Measurements from ENCODE around the gene HTATSF1.

The HTATSF1 gene

GRCh38 chrX:136529795-136530194 lies 32.4 kb downstream of the HTATSF1 start:
- no peak for DNase-seq (ENCODE audit: low read depth)
- TF ChIP-seq, protein P1, sequence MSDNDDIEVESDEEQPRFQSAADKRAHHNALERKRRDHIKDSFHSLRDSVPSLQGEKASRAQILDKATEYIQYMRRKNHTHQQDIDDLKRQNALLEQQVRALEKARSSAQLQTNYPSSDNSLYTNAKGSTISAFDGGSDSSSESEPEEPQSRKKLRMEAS (IDR thresholded peaks at IDR 0.05; ENCODE audit: low read depth, low read length) = no peak
- no peak for TF ChIP-seq MYC (IDR thresholded peaks at IDR 0.05; ENCODE audit: low read depth, low read length)
- no peak overlapping the region for H3K4me3 ChIP-seq (ENCODE audit: low read depth, low read length)

DNA sequence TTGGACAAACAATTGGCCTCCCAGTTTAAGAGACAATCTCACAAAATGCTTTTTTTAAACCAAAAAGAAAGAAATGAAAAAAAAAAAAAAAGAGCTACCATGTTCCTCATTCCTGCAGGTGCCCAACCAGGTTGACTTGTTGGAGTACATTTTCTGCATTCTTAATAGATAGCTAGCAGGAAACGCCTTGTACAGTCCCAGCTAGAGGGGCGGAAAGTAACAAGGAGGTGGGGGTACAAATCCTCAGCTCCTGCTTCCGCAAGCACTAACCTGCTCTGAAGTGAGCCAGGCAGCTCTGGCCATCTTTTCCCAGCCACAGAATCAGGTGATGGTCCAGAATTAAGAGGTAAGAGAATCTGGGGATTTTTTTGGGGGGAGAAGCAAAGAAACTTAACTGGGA lies 34.6 kb downstream of the HTATSF1 start, which contains the start of gene VGLL1:
Gene VGLL1 (plus strand): TSS at position 265 of the 400 bp plus-strand sequence. CDS start 3,806 bp downstream, outside the sequence.
- TF ChIP-seq, protein P1 (IDR thresholded peaks at IDR 0.05; ENCODE audit: low read depth, low read length) = no peak
- TF ChIP-seq CTCF (IDR thresholded peaks at IDR 0.05; ENCODE audit: low read depth, low read length) (no peak), MYC (IDR thresholded peaks at IDR 0.05; ENCODE audit: low read depth, low read length) (no peak), POLR2A (IDR thresholded peaks at IDR 0.05; ENCODE audit: extremely low read depth, insufficient read length) (no peak)
- DNase-seq (ENCODE audit: low read depth) = no peak
- H3K4me3 ChIP-seq (ENCODE audit: low read depth, low read length) = no peak within 1 kb of the TSS

DNA sequence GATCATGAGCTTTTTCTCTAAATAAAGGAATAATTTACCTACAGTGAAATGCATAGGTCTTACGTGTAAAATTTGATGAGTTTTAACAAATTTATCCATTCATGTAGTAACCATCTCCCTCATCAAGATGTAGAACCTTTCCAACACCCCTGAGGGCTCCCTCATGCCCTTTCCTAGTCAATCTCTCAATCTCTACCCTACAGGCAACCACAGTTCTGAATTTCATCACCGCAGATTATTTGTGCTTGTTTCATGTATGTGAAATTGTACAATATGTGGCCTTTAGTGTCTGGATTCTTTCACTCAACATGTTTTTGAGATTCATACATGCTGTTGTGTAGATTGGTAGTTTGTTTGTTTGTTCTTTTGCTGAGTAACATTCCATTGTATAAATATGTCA lies 36.7 kb downstream of the HTATSF1 start:
- H3K4me3 ChIP-seq (ENCODE audit: low read depth, low read length) = no peak overlapping the region
- no peak for DNase-seq (ENCODE audit: low read depth)
- TF ChIP-seq, protein P1 (IDR thresholded peaks at IDR 0.05; ENCODE audit: low read depth, low read length) = no peak

- TF ChIP-seq MYC (IDR thresholded peaks at IDR 0.05; ENCODE audit: low read depth, low read length) (no peak), POLR2A (IDR thresholded peaks at IDR 0.05; ENCODE audit: extremely low read depth, insufficient read length) (no peak), CTCF (IDR thresholded peaks at IDR 0.05; ENCODE audit: low read depth, low read length) (no peak)
- TF ChIP-seq, protein P1 (IDR thresholded peaks at IDR 0.05; ENCODE audit: low read depth, low read length) = no peak
- H3K4me3 ChIP-seq (ENCODE audit: low read depth, low read length) = no peak overlapping the region
- DNase-seq (ENCODE audit: low read depth) = no peak
Measured at GRCh38 chrX:136538811-136539210, 41.4 kb downstream of the HTATSF1 start.

DNA sequence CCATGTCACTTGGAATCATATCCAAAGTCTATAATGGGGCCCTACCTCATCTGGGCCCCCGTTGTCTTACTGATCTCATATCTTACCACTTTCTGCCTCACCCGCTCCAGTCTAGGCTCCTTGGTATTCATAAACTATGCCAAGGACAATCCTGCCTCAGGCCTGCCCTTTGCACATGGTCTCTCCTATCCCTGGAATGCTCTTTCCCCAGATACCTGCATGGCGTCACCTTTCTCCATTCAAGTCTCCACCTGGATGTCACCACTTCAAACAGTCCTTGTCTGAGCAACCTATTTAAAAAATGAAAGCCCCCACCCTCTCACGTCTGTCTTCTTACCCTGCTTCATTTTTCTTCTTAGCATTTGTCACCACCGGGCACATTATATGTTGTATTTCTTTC lies 42.8 kb downstream of the HTATSF1 start:
- TF ChIP-seq MYC (IDR thresholded peaks at IDR 0.05; ENCODE audit: low read depth, low read length) (no peak), POLR2A (IDR thresholded peaks at IDR 0.05; ENCODE audit: extremely low read depth, insufficient read length) (no peak), CTCF (IDR thresholded peaks at IDR 0.05; ENCODE audit: low read depth, low read length) (no peak)
- TF ChIP-seq, protein P1 (IDR thresholded peaks at IDR 0.05; ENCODE audit: low read depth, low read length) = no peak
- H3K4me3 ChIP-seq (ENCODE audit: low read depth, low read length) = no peak overlapping the region
- no peak for DNase-seq (ENCODE audit: low read depth)

- no peak for DNase-seq (ENCODE audit: low read depth)
- no peak overlapping the region for H3K4me3 ChIP-seq (ENCODE audit: low read depth, low read length)
- TF ChIP-seq, protein P1 (IDR thresholded peaks at IDR 0.05; ENCODE audit: low read depth, low read length) = no peak
- no peak for TF ChIP-seq POLR2A (IDR thresholded peaks at IDR 0.05; ENCODE audit: extremely low read depth, insufficient read length)
- no peak for TF ChIP-seq CTCF (IDR thresholded peaks at IDR 0.05; ENCODE audit: low read depth, low read length)
- no peak for TF ChIP-seq MYC (IDR thresholded peaks at IDR 0.05; ENCODE audit: low read depth, low read length)
Measured at GRCh38 chrX:136541294-136541693, 43.9 kb downstream of the HTATSF1 start.

DNA sequence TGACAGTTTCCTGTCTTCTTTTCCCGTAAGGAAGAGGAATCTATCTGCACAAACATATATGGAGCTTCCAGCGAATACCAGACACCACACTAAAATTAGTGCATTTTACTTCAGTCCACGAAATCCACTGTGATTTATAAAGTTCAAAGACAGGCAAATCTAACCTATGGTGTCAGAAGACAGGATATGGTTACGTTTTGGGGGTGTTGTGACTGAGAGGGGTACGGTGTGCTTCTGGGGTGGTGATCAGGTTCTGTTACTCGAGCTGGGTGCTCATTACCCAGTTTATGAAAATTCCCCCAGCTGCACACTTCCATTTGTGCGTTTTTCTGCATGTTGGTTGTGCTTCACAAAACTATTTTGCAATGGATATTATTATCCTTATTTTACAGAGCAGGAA lies 44.9 kb downstream of the HTATSF1 start:
- H3K4me3 ChIP-seq (ENCODE audit: low read depth, low read length) = no peak overlapping the region
- DNase-seq (ENCODE audit: low read depth) = no peak
- TF ChIP-seq, protein P1 (IDR thresholded peaks at IDR 0.05; ENCODE audit: low read depth, low read length) = no peak
- TF ChIP-seq MYC (IDR thresholded peaks at IDR 0.05; ENCODE audit: low read depth, low read length) = no peak
- TF ChIP-seq CTCF (IDR thresholded peaks at IDR 0.05; ENCODE audit: low read depth, low read length) = no peak
- no peak for TF ChIP-seq POLR2A (IDR thresholded peaks at IDR 0.05; ENCODE audit: extremely low read depth, insufficient read length)
